Pancreas (tissue), 10 donors: ENCODE data around the gene ETHE1. TPM values are rescaled to one million over a fixed set of nuclear protein-coding genes. Genes with fewer than 3 reads are reported as not detected.
A peak's percentile ranks its signal among the peaks of the same experiment; 100 is the strongest.
"Not testable (repeated sequence)": the region's sequence is repeated elsewhere in the genome, so short reads cannot be mapped to it uniquely, and the experiment has no call there.

Experiments used
- ATAC-seq, 4 donors: fragments of 200-7000 bp; cut with Tn5 transposase; one replicate each; pipeline versions ENCODE4 v1.8.0 to v1.9.1; 2020; ENCODE audit warnings: mild to moderate bottlenecking in 4 of 4, moderate library complexity in 4 of 4
- DNase-seq, 6 donors: peaks; one replicate each; pipeline ENCODE4 v3.0.0-alpha.2; 2020
- FAIRE-seq: peaks from 2 replicates; lab custom pipeline; 2012; peaks lifted over from hg19 to GRCh38; lab: Jason Lieb, UNC
- H3K27ac ChIP-seq, 4 donors: fragments of 200-600 bp; sonication (generic); 1 replicate in 3 of 4; 2 replicates in 1 of 4; pipeline versions ENCODE4 v1.5.0 to v1.8.0; 2020
- H3K27me3 ChIP-seq, 4 donors: fragments of 200-600 bp; one replicate each; pipeline ENCODE4 v1.8.0; 2021
- H3K36me3 ChIP-seq, 3 donors: fragments of 200-600 bp; sonication (generic) in 1 of 3; one replicate each; pipeline versions ENCODE4 v1.5.0 to v1.8.0; 2020 to 2021
- H3K4me1 ChIP-seq, 3 donors: fragments of 200-600 bp; one replicate each; pipeline ENCODE4 v1.8.0; 2021
- H3K4me3 ChIP-seq, 4 donors: fragments of 200-600 bp; sonication (generic) in 2 of 4; one replicate each; pipeline versions ENCODE4 v1.5.0 to v1.8.0; 2020 to 2021
- H3K9me3 ChIP-seq, 4 donors: fragments of 200-600 bp; one replicate each; pipeline ENCODE4 v1.8.0; 2021
- CTCF ChIP-seq, 4 donors: fragments of 200-600 bp; sonication (generic) in 3 of 4; IDR thresholded peaks; one replicate each; pipeline versions ENCODE4 v1.5.0 to v1.8.0; 2021; ENCODE audit warnings: antibody characterized with exemption in 4 of 4
- WGBS, 2 donors: extraction: QIAGEN DNeasy Blood & Tissue Kit; methylation state at CpG; one replicate each; pipeline ENCODE4 v1.1.7; 2013; 5-methylcytosine and 5-hydroxymethylcytosine counted together
- intact Hi-C, 3 donors: fragments of 100-400 bp; cut with DNase I; formaldehyde crosslinking; loops; one replicate each; pipeline versions ENCODE4 v1.11.1 to v1.14.2; 2022
- polyA plus RNA-seq, 2 donors: library from polyadenylated mRNA; stranded (reverse); fragments of 200-250 nt; gene quantifications; one replicate each; pipeline ENCODE4 v1.2.3, GENCODE V29; 2013
- total RNA-seq, 6 donors: library from RNA; stranded (reverse); fragmentation: NEBNext Ultra II Directional in 4 of 6; extraction: Animal tissue kit (Norgen Biotek cat#: 25700) in 4 of 6; gene quantifications; one replicate each; pipeline versions ENCODE4 v1.2.1 to v1.2.4, GENCODE V29; 2021 to 2023
- donor health status: healthy with polysubstance abuse.
- donor health status: DM: no; HTN: no; CAD: no; lungs with moderate emphysema.
- donor health status: DM: no; HTN: no; CAD: no.
- donor health status: control.
- donor health status: control.
- donor health status: Bipolar disorder and iron deficiency.
- donor health status: DM: yes; HTN: yes; CAD: no.
- donor health status: DM: no; HTN: no; CAD: no.
- donor health status: DM: no; HTN: no; CAD: no.
- donor health status: DM: yes; HTN: yes; CAD: no.

Gene ETHE1
- total and polyA plus RNA-seq, 8 donors, result 8.7 to 21.3 (median 15.9) TPM

- Histone ChIP-seq H3K36me3 (no peaks in the 10 kb centered on the region), H3K27me3 (no peaks in the 10 kb centered on the region), H3K4me1 (peaks cover 0 to 20% (median 13%) of the 10 kb centered on the region in 3 donors), H3K27ac (peak overlapping the region in 2 of 4 donors; percentile 73 to 77), H3K9me3 (no peaks in the 10 kb centered on the region), H3K4me3 (peak overlapping the region; percentile 51 to 73 (median 60))
- 4 to 9% methylated on average over 26 of the region's 26 CpGs for WGBS, 2 donors
- ATAC-seq, result peak; percentile 47 to 56 (median 54)
- DNase-seq, result peak in 3 of 6 donors; percentile 45 to 81 (median 64)
- TF ChIP-seq CTCF (IDR thresholded peaks at IDR 0.05), result no peak
- no peak for FAIRE-seq
- intact Hi-C loops, result no loop called here
These were observed 897 bp downstream of the ETHE1 start for GRCh38 chr19:43525836-43526771.

- no peaks in the 10 kb centered on the region for H3K36me3 ChIP-seq
- no peak for FAIRE-seq
- H3K4me3 ChIP-seq, result peak overlapping the region in 3 of 4 donors; percentile 51 to 73 (median 53)
- DNase-seq, result peak in 4 of 6 donors; percentile 48 to 69 (median 60)
- peak overlapping the region in 3 of 4 donors; percentile 33 to 77 (median 73) for H3K27ac ChIP-seq
- H3K4me1 ChIP-seq, result peaks cover 0 to 20% (median 13%) of the 10 kb centered on the region in 3 donors
- H3K27me3 ChIP-seq, result no peaks in the 10 kb centered on the region
- H3K9me3 ChIP-seq, result no peaks in the 10 kb centered on the region
- no peak for TF ChIP-seq CTCF (IDR thresholded peaks at IDR 0.05)
- ATAC-seq, result peak; percentile 15 to 61 (median 54)
- 18 to 31% methylated on average over 12 of the region's 12 CpGs for WGBS, 2 donors
- intact Hi-C loops, result loop anchor here in 2 of 3 donors (5.0 kb wide), 1 partner anchor 78 kb away; no protein-coding TSS in a partner anchor
These were observed 1.8 kb downstream of the ETHE1 start for GRCh38 chr19:43524922-43525835.

- H3K9me3 ChIP-seq, H3K27me3 ChIP-seq, DNase-seq, FAIRE-seq, ATAC-seq, H3K27ac ChIP-seq, H3K36me3 ChIP-seq, H3K4me3 ChIP-seq: not testable (repeated sequence)
- H3K4me1 ChIP-seq, result peaks cover 0 to 20% (median 13%) of the 10 kb centered on the region in 3 donors
- 96 to 98% methylated on average over 8 of the region's 8 CpGs for WGBS, 2 donors
- intact Hi-C loops, result loop anchor here in 2 of 3 donors (5.0 kb wide), 1 partner anchor 76 kb away; no protein-coding TSS in a partner anchor
These were observed 3.3 kb downstream of the ETHE1 start for GRCh38 chr19:43523696-43524095.

GRCh38 chr19:43522929-43523328 is 4.1 kb downstream of the ETHE1 start:
- intact Hi-C loops, result loop anchor here in 2 of 3 donors (5.0 kb wide), 1 partner anchor 76 kb away; no protein-coding TSS in a partner anchor
- ATAC-seq (no peak), FAIRE-seq (no peak), DNase-seq (no peak)
- Histone ChIP-seq H3K9me3 (no peaks in the 10 kb centered on the region), H3K4me1 (peaks cover 0 to 20% (median 13%) of the 10 kb centered on the region in 3 donors), H3K27me3 (no peaks in the 10 kb centered on the region), H3K4me3 (no peak overlapping the region), H3K36me3 (no peaks in the 10 kb centered on the region), H3K27ac (no peak overlapping the region)
- no peak for TF ChIP-seq CTCF (IDR thresholded peaks at IDR 0.05)
- 77 to 79% methylated on average over 5 of the region's 5 CpGs for WGBS, 2 donors
